Ishikawa (cell line): Measurements from ENCODE around the gene ZNF280D.

Experiments used
- CEBPB ChIP-seq: IDR thresholded peaks from 2 replicates; pipeline ENCODE4 v1.6.1; 2012
- CREB1 ChIP-seq: IDR thresholded peaks from 2 replicates; pipeline ENCODE4 v1.6.1; 2012; ENCODE audit warnings: low read depth
- EP300 ChIP-seq: IDR thresholded peaks from 2 replicates; pipeline ENCODE4 v1.6.1; 2012; ENCODE audit warnings: borderline replicate concordance
- MAX ChIP-seq: IDR thresholded peaks from 2 replicates; pipeline ENCODE4 v1.6.1; 2012
- RAD21 ChIP-seq: IDR thresholded peaks from 2 replicates; pipeline ENCODE4 v1.6.1; 2012; ENCODE audit warnings: low read depth
- TAF1 ChIP-seq: IDR thresholded peaks from 2 replicates; pipeline ENCODE4 v1.6.1; 2012; ENCODE audit warnings: low read depth, mild to moderate bottlenecking
- TCF12 ChIP-seq: IDR thresholded peaks from 2 replicates; pipeline ENCODE4 v1.6.1; 2012; ENCODE audit warnings: low read depth
- ZBTB7A ChIP-seq: IDR thresholded peaks from 2 replicates; pipeline ENCODE4 v1.6.1; 2012; ENCODE audit warnings: low read depth
- TF ChIP-seq, protein P1 (sequence below): IDR thresholded peaks from 2 replicates; pipeline ENCODE4 v1.6.1; 2012; ENCODE audit warnings: low read depth, mild to moderate bottlenecking
- TF ChIP-seq, protein P2 (sequence below): IDR thresholded peaks from 2 replicates; pipeline ENCODE4 v1.6.1; 2012

- TF ChIP-seq CREB1 (no peak), ZBTB7A (no peak), CEBPB (no peak), TCF12 (no peak), EP300 (no peak), TAF1 (no peak), RAD21 (no peak), MAX (no peak)
- TF ChIP-seq, protein P1, sequence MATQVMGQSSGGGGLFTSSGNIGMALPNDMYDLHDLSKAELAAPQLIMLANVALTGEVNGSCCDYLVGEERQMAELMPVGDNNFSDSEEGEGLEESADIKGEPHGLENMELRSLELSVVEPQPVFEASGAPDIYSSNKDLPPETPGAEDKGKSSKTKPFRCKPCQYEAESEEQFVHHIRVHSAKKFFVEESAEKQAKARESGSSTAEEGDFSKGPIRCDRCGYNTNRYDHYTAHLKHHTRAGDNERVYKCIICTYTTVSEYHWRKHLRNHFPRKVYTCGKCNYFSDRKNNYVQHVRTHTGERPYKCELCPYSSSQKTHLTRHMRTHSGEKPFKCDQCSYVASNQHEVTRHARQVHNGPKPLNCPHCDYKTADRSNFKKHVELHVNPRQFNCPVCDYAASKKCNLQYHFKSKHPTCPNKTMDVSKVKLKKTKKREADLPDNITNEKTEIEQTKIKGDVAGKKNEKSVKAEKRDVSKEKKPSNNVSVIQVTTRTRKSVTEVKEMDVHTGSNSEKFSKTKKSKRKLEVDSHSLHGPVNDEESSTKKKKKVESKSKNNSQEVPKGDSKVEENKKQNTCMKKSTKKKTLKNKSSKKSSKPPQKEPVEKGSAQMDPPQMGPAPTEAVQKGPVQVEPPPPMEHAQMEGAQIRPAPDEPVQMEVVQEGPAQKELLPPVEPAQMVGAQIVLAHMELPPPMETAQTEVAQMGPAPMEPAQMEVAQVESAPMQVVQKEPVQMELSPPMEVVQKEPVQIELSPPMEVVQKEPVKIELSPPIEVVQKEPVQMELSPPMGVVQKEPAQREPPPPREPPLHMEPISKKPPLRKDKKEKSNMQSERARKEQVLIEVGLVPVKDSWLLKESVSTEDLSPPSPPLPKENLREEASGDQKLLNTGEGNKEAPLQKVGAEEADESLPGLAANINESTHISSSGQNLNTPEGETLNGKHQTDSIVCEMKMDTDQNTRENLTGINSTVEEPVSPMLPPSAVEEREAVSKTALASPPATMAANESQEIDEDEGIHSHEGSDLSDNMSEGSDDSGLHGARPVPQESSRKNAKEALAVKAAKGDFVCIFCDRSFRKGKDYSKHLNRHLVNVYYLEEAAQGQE, result no peak
- TF ChIP-seq, protein P2, sequence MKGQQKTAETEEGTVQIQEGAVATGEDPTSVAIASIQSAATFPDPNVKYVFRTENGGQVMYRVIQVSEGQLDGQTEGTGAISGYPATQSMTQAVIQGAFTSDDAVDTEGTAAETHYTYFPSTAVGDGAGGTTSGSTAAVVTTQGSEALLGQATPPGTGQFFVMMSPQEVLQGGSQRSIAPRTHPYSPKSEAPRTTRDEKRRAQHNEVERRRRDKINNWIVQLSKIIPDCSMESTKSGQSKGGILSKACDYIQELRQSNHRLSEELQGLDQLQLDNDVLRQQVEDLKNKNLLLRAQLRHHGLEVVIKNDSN, result no peak
These were observed 113.4 kb downstream of the ZNF280D start for GRCh38 chr15:56619887-56620286.
